Mucosa of gallbladder (tissue), 1 donor: ENCODE measurements around the gene XPNPEP1. TPM values are rescaled to one million over a fixed set of nuclear protein-coding genes. Genes with fewer than 3 reads are reported as not detected.
"Not testable (repeated sequence)": the region's sequence is repeated elsewhere in the genome, so short reads cannot be mapped to it uniquely, and the experiment has no call there.

Experiments used
- DNase-seq: peaks from one replicate; pipeline ENCODE4 v3.0.0-alpha.2; 2020; ENCODE audit warnings: low spot score
- total RNA-seq: library from RNA; stranded (reverse); gene quantifications from one replicate; pipeline ENCODE4 v1.2.1, GENCODE V29; 2021
- donor health status: DM: no; HTN: no; CAD: no.

XPNPEP1 gene
- total RNA-seq, 1 donor from 2014 or later = 86.4 TPM

DNA sequence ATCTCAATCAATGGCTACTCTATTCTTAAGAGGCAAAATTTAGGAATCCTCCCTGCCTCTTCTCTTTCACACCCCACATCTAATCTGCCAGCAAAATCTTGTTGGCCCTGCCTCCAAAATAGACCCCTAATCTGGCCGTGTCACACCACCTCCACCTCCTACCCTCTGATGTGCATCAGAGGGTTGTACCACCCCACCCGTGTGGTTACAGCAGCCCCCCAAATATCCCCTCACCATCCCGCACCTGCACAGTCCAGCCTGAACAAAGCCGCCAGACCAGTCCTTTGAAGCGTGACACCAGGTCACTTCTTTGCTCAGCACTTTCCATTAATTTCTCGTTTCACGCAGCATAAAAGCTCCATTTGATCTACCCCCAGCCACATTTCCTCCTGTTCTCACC is 776 bp upstream of the XPNPEP1 start:
- no peak for DNase-seq

DNA sequence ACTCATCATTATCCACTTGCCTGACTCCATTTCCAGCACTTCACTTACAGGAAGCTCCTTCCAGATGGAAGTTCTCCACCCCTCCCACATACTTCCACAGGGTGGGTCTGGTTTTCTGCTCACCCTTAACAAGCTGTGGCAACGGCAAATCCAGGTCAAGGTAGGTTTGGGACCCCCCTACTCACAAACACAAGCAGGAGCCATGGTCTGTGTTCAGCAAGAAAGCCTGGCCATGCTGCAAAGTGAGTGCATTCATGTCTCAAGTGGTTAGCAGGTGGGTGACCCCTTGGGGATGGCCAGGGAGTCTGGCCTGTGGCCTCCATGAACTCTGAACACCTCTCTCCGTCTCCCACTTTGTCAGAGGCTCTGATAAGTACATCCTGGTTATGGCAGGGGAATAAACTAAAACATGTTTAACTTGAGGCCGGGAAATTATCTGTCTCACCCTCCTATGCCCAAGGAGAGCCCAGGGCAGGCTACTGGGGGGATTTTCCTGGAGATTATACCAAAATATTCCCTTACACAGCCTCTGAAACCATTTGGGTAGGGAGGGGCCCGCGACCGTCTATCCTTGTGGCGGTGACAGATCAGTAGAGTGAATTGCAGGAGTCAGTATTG is 844 bp downstream of the XPNPEP1 start:
- DNase-seq = no peak

DNA sequence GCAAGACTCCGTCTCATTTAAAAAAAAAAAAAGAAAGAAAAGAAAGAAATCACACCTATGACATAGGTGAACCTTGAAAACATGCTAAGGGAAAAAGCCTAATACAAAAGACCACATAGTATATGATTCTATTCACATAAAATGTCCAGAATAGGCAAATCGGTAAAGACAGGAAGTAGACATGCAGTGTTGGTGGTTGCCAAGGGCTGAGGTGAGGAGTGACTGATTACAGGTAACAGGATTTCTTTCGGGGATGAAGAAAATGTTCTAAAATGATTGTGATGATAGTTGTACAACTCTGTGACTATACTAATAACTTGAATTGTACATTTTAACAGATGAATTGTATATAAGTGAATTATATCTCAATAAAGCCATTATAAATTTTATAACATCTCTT is 3.3 kb downstream of the XPNPEP1 start:
- no peak for DNase-seq

DNA sequence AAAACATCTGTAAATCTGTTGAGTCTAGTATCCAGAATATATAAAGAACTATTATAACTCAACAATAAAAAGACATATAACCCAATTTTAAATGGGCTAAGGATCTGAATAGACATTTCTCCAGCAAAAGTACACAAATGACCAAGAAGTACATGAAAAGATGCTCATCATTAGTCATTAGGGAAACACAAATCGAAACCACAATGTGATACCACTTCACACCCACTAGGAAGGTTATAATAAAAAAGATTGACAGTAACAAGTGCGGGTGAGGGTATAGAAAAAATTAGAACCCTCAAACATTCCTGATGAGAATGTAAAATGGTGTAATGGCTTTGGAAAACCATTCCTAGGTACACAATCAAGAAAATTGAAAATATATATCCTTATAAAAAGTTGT is 4.1 kb downstream of the XPNPEP1 start:
- DNase-seq = no peak

DNA sequence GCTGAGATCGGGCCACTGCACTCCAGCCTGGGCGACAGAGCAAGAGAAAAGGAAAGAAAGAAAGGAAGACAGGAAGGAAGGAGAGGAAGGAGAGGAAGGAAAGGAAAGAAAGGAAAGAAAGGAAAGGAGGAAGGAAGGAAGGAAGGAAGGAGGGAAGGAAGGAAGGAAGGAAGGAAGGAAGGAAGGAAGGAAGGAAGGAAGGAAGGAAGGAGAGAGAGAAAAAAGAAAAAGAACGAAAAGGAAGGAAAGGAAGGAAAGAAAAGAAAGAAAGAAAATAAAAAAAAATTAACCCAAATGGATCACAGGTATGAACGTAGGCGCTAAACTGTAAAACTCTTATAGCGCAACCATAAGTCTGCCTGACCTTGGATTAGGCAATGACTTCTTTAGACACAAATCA is 4.6 kb downstream of the XPNPEP1 start:
- not testable (repeated sequence) for DNase-seq

DNA sequence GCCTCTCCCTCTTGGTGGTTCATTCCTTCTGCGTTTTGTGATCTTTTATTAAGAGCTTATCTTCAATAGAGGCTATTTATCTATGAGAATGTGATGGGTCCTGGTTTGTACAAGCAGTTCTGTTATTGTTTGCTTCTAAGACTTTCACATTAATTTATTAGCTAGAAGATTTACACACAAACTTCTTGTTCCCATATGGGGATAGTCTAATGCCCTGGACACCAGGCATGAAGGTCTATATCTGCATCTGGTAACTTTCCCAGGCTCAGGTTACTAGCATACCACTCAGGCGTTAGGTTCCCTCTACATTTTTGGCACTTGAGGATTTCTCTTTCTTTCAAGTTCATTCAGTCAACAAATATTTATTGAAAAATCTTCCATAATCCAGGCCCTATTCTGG is 7.7 kb downstream of the XPNPEP1 start:
- DNase-seq = no peak

DNA sequence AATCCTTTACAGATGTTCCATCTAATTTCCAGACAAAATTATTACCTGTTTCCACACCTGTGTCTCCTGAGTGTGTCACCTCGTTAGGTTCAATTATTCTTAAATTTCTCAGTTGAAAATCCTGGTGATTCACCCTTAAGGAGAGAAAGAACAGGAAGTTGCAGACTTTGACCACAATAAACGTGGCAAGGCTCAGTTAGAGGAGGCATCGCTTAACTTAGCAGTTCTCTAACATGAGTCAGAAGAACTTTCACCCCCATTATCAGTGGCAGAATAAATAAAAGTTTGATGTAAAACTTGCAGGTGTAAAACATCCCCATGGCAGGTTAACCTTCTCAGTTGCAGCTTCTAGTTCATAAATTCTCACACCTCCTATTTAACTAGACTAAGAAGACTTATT is 8.3 kb downstream of the XPNPEP1 start:
- DNase-seq = peak; percentile 59

DNA sequence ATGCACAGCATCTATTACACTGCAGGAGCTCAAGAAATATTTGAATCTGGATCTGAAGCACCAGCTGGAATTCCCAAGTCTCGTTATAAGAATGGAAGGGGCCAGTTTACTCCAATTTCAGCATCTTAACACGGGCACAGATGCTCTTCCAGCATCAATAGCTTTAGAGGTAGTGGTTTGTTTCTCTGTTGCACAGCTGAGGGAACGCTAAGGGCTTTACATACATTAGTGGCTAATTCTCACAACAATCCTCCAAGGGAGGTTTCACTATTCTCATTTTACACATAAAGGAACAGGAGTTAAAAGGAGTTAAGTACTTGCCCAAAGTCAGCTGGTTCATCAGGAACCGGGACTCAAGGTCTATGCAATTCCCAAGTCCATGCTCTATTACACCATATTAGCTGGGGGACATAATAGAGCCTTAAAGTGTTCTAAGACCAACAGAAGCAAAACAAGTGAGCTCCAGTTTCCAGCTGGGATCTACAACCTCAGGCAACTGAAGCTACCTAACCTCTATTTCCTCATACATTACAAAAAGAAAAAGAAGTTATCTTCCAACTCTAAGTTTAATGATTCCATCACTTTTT is 9.9 kb downstream of the XPNPEP1 start:
- no peak for DNase-seq

DNA sequence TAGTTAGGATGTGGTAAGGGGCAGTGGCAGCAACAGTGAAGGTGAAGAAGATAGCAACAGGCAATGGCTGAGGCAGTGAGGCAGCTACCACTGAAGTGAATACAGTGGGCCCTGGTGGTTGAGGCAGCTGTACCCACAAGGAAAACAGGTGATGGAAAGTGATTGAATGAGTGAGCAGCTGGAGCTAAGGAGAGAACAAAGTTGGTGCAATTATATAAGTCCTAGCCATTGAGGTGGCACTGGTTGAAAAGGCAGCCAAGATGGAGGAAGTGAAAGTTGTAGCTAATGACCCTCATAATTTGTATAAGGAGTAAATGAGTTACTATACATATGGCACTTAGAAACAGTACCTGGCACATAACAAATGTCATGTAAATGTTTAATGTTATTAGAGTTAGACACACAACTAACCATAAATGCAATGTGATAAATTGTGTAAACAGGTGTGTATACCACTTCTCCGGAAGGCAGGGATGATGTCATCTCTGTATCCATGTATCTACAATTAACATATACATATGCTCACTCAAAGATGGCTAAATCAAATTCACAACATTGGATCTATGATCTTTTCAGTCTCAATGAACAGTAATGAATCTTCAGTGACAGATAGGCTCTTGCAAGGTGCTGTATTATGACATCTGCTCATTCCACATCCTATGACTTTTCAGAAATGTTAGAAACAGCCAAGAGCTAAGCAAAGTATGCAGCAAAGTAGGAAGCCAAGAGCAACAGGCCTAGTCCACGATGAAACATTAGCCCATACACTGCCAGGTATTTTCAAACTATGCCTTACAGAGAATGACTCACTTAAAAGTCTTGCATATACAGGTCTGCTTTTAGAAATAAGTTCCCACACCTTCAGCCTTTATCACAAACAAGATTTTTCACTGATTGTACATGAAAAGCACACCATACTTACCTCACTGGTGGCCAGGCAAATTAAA is 10.7 kb downstream of the XPNPEP1 start:
- no peak for DNase-seq

DNA sequence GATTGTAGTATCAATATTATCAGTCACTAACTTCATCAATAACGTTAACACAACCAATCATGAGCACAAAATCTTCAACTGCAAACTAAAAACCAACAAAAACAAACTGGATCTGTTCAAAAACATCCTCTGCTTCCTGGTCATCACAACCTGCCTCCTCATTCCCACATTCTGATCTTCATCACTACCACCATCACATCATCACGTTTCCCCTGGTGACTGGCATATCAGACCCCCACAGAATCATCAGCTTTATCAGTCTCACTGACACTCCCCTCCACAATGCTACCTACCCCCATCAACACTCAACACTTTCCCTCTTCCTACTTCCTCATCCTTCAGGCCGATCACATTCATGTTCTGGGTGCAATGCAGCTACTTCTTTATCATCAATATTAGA is 11.4 kb downstream of the XPNPEP1 start:
- DNase-seq = no peak

DNA sequence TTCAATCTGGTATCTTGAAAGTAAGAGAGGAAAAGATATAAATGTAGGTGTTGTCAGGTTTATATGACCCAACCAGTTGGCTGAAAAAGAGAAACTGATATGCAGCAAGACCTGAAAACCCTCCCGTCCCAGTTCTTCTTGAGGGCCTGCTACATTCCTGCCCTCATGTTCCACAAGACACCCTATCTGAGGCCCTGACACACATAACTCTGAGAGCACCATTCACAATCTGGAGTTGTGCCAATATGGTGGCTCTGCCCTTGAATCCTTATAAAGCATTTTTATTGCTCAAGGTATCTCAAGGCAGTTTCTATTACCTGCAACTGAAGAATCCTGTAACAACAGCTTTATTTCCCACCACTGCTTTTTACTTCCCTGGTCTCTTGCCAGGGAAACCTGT is 17.0 kb downstream of the XPNPEP1 start:
- DNase-seq = no peak

DNA sequence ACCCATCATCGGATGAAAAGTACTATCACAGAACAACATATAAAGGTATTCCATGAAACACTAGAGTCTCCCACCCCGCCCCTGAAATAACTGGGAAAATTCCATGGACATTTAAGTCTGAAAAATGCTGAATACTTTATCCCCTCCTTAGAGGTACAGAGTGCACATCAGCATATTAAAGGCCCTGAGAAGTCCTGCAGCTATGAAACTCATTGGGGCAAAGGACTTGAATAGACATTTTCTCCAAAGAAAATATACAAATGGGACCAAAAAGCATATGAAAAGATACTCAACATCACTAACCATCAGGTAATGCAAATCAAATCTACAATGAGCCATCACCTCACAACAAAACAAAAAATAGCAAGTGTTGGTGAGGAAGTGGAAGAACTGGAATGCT is 18.9 kb downstream of the XPNPEP1 start:
- no peak for DNase-seq

DNA sequence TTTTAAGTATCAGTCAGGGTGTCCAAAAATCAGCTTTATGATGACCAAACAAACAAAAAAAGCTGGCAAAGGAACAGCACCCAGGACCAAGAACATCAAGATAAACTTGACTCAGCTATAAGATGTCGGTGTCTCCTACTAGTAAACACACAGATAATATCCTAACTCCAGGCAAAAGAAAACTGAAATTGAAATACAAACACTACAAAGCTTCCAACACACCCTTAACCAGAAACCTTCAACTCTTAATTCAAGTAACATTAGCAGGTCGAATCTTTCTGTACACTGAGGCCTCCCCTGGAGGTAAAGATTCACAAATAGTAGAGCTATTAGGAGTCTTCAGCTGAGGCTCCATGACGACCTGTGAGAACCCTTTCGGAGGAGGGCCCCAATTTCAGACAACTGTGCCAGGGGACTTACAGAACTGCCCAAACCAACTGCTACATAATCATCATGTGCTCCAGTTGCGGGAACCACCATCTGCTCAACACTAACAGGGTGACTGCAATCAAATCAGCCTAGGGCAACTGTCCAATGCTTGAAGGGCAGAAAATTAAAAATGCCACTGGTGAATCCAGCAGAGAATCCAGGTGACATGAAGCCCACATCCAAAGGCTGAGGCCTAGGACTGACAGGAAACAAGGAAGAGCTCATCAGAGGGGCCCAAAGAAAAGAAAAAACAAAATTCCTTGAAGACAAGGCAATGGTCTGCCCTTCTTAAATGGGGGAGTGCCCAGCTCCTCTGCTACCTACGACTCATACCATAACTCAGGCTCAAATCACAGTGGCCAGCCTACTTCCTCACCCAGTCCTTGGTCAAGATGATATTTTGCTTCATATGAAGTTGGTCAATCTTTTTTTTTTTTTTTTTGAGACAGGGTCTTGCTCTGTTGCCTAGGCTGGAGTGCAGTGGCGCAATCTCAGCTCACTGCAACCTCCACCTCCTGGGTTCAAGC is 20.0 kb downstream of the XPNPEP1 start:
- no peak for DNase-seq

DNA sequence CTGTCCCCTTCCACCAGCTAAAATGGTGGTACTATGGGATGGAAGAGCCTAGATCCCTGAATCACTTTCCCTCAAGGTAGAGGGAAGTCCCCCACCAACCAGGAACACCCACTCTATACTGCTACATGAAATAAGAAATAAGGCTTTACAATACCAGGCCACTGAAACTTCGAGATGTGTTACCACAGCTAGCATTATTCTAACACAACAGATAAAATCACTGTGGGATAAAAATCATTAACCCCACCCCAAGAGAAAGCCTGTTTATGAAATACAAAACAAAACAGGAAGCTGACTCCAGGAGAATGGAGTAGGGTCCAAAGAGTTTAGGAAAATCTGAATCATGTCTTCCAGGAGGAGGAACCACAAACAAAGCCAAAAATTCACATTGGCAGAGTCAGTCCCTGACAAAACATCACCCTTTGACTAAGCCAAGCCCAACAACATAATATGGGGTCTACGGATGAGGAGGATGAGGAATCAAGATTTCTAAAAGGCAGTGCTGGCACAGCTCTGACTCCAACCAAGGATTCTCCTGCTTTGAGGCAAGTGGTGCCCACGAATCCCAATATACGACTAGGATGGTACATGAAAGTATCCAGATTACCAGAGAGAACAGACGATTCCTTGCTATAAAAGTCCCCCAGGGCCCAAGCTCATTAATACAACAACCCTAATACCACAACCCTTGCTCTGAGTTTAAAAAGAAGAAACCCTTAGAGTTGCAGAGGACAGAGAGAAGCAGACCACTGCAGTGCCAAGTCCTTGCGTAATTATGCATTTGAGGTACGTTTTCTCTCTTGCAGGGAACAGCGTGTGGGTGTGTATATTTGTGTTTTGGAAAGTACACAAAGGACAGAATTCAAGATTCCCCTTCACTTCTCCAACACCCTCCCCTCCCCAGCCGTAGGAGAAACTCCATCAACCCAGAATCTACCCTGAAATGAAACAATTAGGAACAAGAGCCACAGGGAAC is 23.7 kb downstream of the XPNPEP1 start:
- DNase-seq = peak; percentile 51

DNA sequence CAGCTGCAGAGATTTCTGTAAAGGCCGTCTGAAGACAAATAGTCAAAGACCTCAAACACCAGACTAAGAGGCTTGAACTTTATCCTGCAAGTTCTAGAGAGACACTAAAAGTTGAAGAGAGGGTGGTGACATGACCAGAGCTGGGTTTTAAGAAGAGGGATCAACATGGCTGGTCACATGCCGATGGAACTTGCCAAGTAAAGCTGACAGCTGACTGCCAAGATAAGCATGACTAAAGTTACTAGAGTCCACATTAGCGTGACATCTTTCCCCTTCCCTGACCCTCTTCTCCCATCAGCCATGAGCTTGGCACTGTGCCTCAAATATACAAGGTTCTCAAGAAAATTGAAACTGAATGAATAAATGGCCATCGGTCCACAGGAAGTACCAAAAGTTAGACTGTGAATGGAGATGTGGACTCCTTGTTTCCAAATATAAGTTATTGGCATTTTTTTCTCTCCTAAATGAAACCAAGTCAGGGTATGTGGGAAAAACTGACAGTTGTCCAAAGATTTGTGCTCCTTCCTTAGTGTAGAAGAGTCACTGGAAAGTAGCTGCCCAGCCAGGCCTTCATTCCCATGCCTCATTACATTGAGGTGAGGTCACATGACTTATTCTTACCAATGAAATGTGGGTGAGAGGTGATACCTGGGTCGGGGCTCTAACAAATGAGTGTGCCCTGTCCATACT is 24.5 kb downstream of the XPNPEP1 start:
- DNase-seq = peak; percentile 31

DNA sequence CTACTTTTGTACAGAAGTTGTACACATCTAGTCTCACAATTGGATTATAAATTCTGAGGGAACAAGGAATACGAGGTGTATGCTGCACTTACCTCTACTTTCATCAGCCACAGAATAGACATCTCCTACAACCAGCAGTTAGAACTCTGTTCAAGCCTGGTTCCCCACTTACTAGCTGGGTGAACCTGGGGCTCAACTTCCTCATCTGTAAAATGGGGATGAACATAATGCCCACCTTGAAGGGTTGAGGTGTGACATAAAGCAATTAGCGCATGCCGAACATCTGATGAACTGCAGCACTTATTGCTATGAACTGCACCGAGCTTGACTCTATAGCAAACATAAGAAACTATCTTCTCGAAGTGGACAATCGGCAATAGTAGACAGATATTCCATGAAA is 25.3 kb downstream of the XPNPEP1 start:
- DNase-seq = no peak

DNA sequence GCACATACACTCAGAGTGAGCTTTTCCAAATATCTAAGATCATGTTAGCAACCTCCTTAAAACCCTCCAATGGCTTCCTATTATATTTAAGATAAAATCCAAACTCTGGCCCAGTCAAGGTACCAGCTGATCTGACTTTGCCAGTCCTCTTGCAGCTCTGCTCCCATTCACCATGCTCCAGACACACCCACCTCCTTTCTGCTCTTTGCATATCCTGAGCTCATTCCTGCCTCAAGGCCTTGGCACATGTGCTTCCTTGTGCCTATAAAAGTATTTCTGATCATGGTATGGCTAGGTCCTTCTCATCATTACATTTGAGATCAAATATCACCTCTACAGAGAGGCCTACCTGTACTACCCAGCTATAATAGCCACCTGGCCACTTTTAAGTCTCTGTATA is 27.5 kb downstream of the XPNPEP1 start:
- DNase-seq = no peak

DNA sequence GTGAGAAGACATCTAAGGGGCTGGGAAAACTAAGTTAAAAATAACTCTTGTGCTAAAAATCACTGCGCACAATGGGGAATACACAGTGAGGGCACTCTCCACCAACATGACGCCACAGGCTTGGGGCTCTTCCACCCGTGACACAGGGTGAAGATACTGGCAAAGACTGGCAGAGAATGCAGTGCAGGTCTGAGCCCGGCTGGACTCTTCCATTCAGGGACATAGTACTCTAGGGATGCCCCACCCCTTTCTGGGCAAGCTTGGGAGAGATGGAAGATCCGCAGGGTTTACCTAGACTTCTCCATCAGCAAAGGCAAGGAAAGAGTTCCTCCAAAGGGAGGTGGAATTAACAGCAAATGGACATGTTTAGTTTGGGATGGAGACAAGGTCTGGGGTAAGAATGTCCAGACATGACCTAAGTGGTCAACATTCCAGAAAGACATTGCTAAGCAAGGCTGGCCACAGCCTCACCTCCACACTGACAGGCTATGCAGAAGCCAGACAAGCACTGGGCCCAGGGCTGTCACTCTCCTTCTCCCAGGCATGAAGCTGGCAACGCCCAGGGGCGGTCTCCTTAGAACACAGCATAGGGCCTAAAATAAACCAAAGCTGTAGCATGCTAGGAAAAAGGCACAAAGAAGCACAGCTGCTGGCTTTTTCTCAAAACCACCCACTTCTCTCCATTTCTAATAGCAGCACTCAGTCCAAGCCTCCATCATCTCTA is 28.1 kb downstream of the XPNPEP1 start:
- DNase-seq = peak; percentile 39

DNA sequence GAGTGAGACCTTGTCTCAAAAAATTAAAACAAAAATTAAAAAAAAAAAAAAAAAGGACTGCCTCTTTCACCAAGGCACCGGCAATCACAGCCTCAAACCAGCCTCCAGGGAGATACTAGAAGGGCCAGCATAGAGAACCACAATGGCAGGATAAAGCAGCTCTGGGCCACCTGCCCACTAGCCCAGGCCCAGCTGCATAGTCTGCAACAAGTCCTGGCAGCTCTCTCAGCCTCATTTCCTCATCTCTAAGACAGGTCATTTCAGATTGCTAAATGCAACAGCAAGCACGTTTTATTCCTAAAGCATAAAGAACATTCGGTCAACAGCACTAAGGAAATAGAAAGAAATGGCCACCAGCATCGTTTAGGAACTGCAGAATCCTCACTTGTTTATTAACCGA is 28.8 kb downstream of the XPNPEP1 start:
- peak; percentile 62 for DNase-seq
